Lower lobe of right lung (tissue), 2 donors: ENCODE data around the gene DDR2. TPM values are rescaled to one million over a fixed set of nuclear protein-coding genes. Genes with fewer than 3 reads are reported as not detected.
"Not testable (repeated sequence)": the region's sequence is repeated elsewhere in the genome, so short reads cannot be mapped to it uniquely, and the experiment has no call there.

Experiments used
- ATAC-seq, 2 donors: fragments of 200-7000 bp; cut with Tn5 transposase; one replicate each; pipeline ENCODE4 v1.9.1; 2020 to 2022; ENCODE audit warnings: mild to moderate bottlenecking in 2 of 2, moderate library complexity in 2 of 2
- DNase-seq: peaks from one replicate; pipeline ENCODE4 v3.0.0-alpha.2; 2020
- H3K27ac ChIP-seq: fragments of 200-600 bp; one replicate; pipeline ENCODE4 v1.8.0; 2022
- H3K27me3 ChIP-seq: fragments of 200-600 bp; one replicate; pipeline ENCODE4 v1.8.0; 2022; ENCODE audit warnings: low read depth
- H3K36me3 ChIP-seq: fragments of 200-600 bp; one replicate; pipeline ENCODE4 v1.8.0; 2022; ENCODE audit warnings: mild to moderate bottlenecking
- H3K4me1 ChIP-seq: fragments of 200-600 bp; one replicate; pipeline ENCODE4 v1.8.0; 2022
- H3K4me3 ChIP-seq: fragments of 200-600 bp; one replicate; pipeline ENCODE4 v1.8.0; 2022; ENCODE audit warnings: mild to moderate bottlenecking
- H3K9me3 ChIP-seq: fragments of 200-600 bp; one replicate; pipeline ENCODE4 v1.8.0; 2022
- CTCF ChIP-seq: fragments of 200-600 bp; IDR thresholded peaks from one replicate; pipeline ENCODE4 v1.8.0; 2022; ENCODE audit warnings: antibody characterized with exemption, mild to moderate bottlenecking
- intact Hi-C: fragments of 100-400 bp; cut with DNase I; formaldehyde crosslinking; loops from one replicate; pipeline ENCODE4 v1.11.0; 2022
- total RNA-seq: library from RNA; stranded (reverse); fragmentation: NEBNext Ultra II Directional; extraction: Animal tissue kit (Norgen Biotek cat#: 25700); gene quantifications from one replicate; pipeline ENCODE4 v1.2.1, GENCODE V29; 2021
- donor health status: DM: no; HTN: yes; CAD: no; lungs with severe emphysema.

The DDR2 gene
- total RNA-seq, 1 donor from 2014 or later: 47.0 TPM

- H3K4me3 ChIP-seq, H3K4me1 ChIP-seq, H3K9me3 ChIP-seq, H3K27me3 ChIP-seq, intact Hi-C loops, DNase-seq, H3K27ac ChIP-seq: not testable (repeated sequence)
- peak in 1 of 2 donors; percentile 29 for ATAC-seq
- H3K36me3 ChIP-seq: peaks cover 53% of the 10 kb centered on the region
Measured at GRCh38 chr1:162796617-162797279, 164.5 kb downstream of the DDR2 start.

GRCh38 chr1:162799995-162800830 is 167.9 kb downstream of the DDR2 start:
- H3K27ac ChIP-seq, intact Hi-C loops, H3K4me3 ChIP-seq, H3K9me3 ChIP-seq, H3K27me3 ChIP-seq, H3K4me1 ChIP-seq: not testable (repeated sequence)
- peak; percentile 84 to 86 for ATAC-seq
- DNase-seq: peak; percentile 38
- peaks cover 71% of the 10 kb centered on the region for H3K36me3 ChIP-seq
- TF ChIP-seq CTCF: peak; percentile 46

GRCh38 chr1:162807503-162807902 is 175.2 kb downstream of the DDR2 start:
- H3K4me3 ChIP-seq, DNase-seq, H3K4me1 ChIP-seq, H3K9me3 ChIP-seq, ATAC-seq, H3K27me3 ChIP-seq, intact Hi-C loops, H3K27ac ChIP-seq: not testable (repeated sequence)
- peaks cover 49% of the 10 kb centered on the region for H3K36me3 ChIP-seq

- DNase-seq, intact Hi-C loops, ATAC-seq, H3K4me3 ChIP-seq, H3K27me3 ChIP-seq, H3K27ac ChIP-seq, H3K9me3 ChIP-seq, H3K4me1 ChIP-seq: not testable (repeated sequence)
- H3K36me3 ChIP-seq: peaks cover 16% of the 10 kb centered on the region
Measured at GRCh38 chr1:162812357-162812756, 180.1 kb downstream of the DDR2 start.

GRCh38 chr1:162818136-162818535 is 185.9 kb downstream of the DDR2 start:
- not testable (repeated sequence) for ATAC-seq

GRCh38 chr1:162818666-162819065 is 186.4 kb downstream of the DDR2 start:
- DNase-seq, H3K4me1 ChIP-seq, H3K27ac ChIP-seq, H3K9me3 ChIP-seq, intact Hi-C loops, H3K4me3 ChIP-seq, H3K36me3 ChIP-seq, ATAC-seq: not testable (repeated sequence)
- peaks cover 11% of the 10 kb centered on the region for H3K27me3 ChIP-seq

More at GRCh38 chr1:162818136-162818535, 185.9 kb downstream of the DDR2 start:
- H3K4me3 ChIP-seq, H3K9me3 ChIP-seq, H3K36me3 ChIP-seq, intact Hi-C loops, H3K4me1 ChIP-seq, H3K27me3 ChIP-seq, H3K27ac ChIP-seq, DNase-seq: not testable (repeated sequence)

- peak; percentile 65 to 69 for ATAC-seq
- Histone ChIP-seq H3K9me3 (no peaks in the 10 kb centered on the region), H3K27ac (no peak overlapping the region), H3K27me3 (peaks cover 34% of the 10 kb centered on the region), H3K4me1 (peaks cover 9% of the 10 kb centered on the region), H3K36me3 (no peaks in the 10 kb centered on the region), H3K4me3 (peak overlapping the region; percentile 37)
- DNase-seq: no peak
- intact Hi-C loops: no loop called here
- TF ChIP-seq CTCF: no peak
Measured at GRCh38 chr1:162822391-162823200, 190.3 kb downstream of the DDR2 start.
